ENCODE results near the gene RSPH1.

The RSPH1 gene

GRCh38 chr21:42443181-42443785 lies 52.7 kb downstream of the RSPH1 start:
- no peak for DNase-seq

- DNase-seq, result no peak
Observed at GRCh38 chr21:42441963-42442362, 54.1 kb downstream of the RSPH1 start.

- DNase-seq, result no peak
Observed at GRCh38 chr21:42440187-42440792, 55.7 kb downstream of the RSPH1 start.

- no peak for DNase-seq
Observed at GRCh38 chr21:42439284-42440186, 56.5 kb downstream of the RSPH1 start.

- DNase-seq, result no peak
Observed at GRCh38 chr21:42438316-42439205, 57.5 kb downstream of the RSPH1 start.

- no peak for DNase-seq
Observed at GRCh38 chr21:42437786-42438185, 58.2 kb downstream of the RSPH1 start.

- no peak for DNase-seq
Observed at GRCh38 chr21:42436914-42437313, 59.1 kb downstream of the RSPH1 start.

- DNase-seq, result no peak
Observed at GRCh38 chr21:42435833-42436232, 60.2 kb downstream of the RSPH1 start.

- no peak for DNase-seq
Observed at GRCh38 chr21:42435401-42435800, 60.6 kb downstream of the RSPH1 start.

GRCh38 chr21:42434884-42435283 lies 61.1 kb downstream of the RSPH1 start:
- no peak for DNase-seq

GRCh38 chr21:42433946-42434551 lies 62.0 kb downstream of the RSPH1 start:
- DNase-seq, result no peak

- DNase-seq, result no peak
Observed at GRCh38 chr21:42432695-42433094, 63.3 kb downstream of the RSPH1 start.

GRCh38 chr21:42431196-42431595 lies 64.8 kb downstream of the RSPH1 start:
- no peak for DNase-seq

- no peak for DNase-seq
Observed at GRCh38 chr21:42430521-42430920, 65.5 kb downstream of the RSPH1 start.

- no peak for DNase-seq
Observed at GRCh38 chr21:42429856-42430255, 66.2 kb downstream of the RSPH1 start.

GRCh38 chr21:42429021-42429420 lies 67.0 kb downstream of the RSPH1 start:
- DNase-seq, result no peak

GRCh38 chr21:42427809-42428419 lies 68.1 kb downstream of the RSPH1 start:
- no peak for DNase-seq

- no peak for DNase-seq
Observed at GRCh38 chr21:42426876-42427480, 69.0 kb downstream of the RSPH1 start.

GRCh38 chr21:42426424-42426823 lies 69.6 kb downstream of the RSPH1 start:
- no peak for DNase-seq

GRCh38 chr21:42425591-42425990 lies 70.4 kb downstream of the RSPH1 start:
- DNase-seq, result no peak

GRCh38 chr21:42424914-42425541 lies 71.0 kb downstream of the RSPH1 start:
- no peak for DNase-seq

All from NCI-H2171 (cell line).